Mucosa of gallbladder (tissue), 1 donor: Measurements from ENCODE around the gene TTLL12. TPM values are rescaled to one million over a fixed set of nuclear protein-coding genes. Genes with fewer than 3 reads are reported as not detected.
A peak's percentile ranks its signal among the peaks of the same experiment; 100 is the strongest.

Source experiments
- DNase-seq: peaks from one replicate; pipeline ENCODE4 v3.0.0-alpha.2; 2020; ENCODE audit warnings: low spot score
- total RNA-seq: library from RNA; stranded (reverse); gene quantifications from one replicate; pipeline ENCODE4 v1.2.1, GENCODE V29; 2021
- donor health status: DM: no; HTN: no; CAD: no.

The TTLL12 gene
- total RNA-seq, 1 donor from 2014 or later: 105 TPM

DNA sequence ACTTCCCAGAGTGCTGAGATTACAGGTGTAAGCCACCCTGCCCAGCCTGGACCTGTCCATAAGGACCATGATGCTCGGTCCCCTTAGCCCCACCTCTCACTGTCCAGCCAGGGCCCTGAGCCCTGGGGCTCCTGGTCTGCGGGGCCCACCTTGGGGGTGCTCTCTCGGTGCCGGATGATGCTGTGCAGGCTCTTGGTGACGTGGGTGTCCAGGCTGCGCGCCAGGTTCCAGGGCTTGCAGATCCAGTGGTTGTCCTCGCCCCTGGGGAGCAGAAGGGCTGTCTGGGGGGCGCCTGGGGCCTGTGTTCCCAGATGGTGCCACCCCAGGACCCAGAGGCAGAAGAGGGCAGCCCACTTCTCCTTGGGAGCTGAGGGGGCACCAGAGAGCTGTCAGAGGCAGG lies 13.4 kb downstream of the TTLL12 start:
- no peak for DNase-seq

DNA sequence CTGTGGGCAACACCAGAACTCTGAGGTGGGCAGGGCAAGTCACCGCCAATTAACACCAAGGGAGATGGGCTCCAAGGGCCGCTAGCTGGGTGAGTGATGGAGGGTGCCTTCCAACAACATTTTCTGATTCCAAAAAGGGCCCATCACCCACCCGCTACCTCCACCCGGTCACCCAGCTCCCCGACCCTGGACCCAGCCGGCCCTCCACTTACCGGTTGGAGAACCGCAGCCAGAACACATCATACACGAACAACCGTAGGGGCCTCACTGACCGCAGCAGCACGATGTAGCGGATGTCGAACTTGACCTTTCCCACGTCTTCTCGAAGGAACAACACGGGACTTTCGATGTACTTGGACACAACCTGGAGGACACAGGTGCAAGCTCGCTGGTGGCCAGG lies 14.7 kb downstream of the TTLL12 start:
- DNase-seq: no peak

DNA sequence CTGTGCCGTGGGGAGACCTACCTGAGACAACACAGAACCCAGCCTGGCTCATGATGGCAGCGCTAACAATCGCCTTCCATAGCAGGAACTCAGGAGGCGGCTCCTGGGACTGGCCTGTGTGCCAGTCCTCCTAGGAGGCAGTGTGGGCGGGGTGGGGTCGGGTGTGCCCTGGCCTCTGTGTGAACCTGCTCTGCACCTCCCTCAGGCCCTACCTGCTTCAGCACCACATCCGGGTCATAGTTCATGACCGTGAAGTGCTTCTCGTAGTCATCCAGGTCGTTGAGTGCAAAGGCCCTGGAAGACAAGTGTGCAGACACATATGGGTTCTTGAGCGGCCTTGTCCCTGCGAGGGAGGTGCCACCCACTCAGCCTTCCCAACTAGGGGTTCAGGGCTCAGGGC lies 15.3 kb downstream of the TTLL12 start:
- peak; percentile 58 for DNase-seq

DNA sequence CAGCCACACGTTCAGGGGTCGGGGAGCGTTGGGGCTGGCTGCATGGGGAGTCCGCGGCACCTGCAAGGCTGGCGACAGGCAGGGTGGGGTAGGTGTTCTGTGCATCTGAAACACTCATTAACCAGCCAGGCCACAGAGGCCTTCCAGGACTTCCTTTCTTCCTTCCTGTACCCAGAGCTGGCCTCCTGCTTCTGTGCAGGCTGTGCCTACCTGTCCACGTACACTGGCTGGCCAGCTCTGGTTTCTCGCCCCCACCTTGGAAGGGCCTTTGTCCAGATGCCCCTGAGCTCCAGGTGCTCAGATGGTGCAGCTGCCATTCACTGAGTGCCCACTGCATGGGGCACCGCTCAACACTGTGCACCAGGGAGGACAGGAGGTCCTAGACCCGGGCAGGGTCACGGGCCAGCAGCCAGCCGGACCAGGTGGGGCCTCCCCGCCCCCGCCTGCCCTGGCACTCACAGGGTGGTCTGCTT lies 15.9 kb downstream of the TTLL12 start:
- DNase-seq: peak; percentile 54

DNA sequence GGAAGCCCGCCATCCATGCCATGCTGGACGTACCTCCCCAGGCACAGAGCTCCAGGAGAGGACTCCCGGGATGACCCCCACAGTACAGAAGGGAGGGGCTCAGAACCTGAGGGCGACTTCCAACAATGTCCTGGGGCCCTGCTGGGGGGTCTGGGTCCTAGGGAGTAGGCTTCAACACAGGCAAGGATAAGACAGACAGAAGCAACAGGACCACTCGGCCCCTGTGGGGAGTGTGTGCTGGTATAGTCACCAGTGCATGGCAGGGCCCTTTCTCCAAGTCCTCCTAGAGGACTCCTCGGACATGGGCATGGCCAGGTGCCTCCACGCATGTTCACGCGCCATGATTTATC lies 16.8 kb downstream of the TTLL12 start:
- no peak for DNase-seq

DNA sequence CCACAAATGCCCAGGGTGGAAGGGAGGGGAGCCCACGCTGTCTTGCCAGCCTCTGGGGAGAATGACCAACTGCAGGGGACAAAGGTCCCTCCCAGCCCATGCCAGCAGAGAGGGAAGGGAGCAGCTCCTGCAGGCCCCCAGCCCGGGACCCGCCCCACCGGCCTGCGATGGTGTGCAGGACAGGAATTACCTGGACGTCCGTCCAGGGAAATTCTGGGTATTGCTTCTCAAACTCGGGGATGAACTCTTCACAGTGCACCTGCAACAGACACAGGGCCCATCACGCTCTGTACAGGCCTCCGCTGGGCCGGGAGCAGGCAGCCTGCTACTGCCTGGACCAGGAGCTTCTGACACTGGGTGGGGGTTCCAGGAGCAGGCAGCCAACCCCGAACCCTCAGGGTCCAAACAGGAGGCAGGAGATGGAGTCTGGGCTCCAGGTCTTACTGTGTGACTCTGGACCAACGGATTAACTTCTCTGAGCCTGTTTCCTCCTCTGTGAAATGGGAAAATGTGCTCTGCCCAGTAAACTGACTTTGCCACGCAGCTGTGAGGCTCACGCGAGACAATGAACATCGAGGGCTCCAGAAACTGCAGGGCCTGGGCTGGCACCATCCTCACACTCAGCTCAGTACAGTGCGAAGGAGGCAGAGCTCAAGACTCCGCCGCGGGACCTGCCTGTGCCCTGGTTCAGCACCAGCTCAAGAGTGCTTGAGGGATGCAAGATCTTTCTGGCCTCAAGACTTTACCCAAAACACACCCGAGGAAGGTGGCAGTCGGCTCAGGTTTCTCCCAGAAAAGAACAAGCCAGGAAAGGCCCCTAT lies 17.4 kb downstream of the TTLL12 start:
- DNase-seq: no peak

DNA sequence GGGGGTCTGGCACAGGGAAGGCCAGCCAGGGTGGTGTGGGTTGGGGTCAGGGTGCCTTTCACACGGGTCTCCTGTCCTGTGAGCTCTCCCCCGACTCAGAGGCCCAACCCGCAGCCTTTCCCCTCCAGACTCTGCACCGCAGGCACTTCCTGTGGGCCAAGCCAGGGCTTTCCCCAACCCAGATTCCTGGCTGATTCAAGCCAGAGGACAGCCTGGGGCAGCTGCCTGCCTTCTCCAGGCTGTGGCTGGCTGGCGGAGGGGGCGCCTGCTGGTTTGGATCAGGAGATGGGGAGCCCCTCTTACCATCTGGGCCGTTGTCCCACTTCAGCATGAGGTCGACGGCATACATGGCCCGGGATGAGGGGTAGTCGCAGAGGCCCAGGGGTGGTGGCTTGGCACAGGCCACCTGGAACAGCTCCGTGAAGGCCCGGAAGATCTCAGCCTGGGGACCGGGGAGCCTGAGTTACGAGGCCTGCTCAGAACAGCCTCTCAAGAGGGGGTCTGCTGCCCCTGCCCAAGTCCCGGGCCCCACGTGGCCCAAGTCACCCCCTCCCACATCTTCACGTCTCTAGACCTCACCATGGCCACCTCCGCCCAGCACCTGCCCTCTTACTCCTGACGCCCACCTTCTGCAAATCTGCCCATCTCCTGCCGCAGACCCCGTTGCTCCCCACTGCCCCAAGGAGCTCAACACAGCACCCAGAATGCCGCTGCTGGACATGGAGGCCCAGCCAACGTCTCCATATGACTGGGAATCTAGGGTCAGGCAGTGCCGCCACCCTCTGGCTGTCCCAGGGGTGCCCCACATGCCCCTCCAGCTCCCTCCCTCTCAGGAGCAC lies 18.2 kb downstream of the TTLL12 start:
- DNase-seq: no peak

DNA sequence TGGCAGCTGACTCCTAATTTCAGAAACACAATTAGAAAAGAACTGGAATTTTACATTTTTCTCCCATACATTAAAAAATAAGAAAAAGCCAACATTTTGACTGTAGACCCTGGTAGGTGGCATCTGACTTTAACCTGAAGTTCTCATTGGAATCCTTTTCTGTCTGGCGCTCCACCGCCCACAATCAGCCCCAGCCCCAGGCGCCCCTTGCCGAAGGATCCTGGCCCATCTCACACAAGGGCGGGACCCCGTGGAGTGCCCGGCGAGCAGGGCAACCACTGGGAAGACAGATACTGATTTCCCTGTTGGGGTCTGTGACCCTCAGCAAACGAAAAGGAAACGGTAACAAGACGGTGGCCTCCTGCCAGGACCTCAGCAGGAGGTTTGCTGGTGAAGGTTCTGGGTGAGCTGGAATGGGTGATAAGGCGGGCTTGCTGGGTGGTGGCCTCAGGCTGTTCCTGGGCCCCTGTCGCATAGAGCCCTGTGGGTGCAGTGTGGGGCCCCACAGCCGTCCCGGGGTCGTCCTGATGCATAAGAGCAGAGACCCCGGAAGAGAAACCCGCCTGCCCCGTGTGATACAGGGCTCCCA lies 19.8 kb downstream of the TTLL12 start:
- DNase-seq: no peak

DNA sequence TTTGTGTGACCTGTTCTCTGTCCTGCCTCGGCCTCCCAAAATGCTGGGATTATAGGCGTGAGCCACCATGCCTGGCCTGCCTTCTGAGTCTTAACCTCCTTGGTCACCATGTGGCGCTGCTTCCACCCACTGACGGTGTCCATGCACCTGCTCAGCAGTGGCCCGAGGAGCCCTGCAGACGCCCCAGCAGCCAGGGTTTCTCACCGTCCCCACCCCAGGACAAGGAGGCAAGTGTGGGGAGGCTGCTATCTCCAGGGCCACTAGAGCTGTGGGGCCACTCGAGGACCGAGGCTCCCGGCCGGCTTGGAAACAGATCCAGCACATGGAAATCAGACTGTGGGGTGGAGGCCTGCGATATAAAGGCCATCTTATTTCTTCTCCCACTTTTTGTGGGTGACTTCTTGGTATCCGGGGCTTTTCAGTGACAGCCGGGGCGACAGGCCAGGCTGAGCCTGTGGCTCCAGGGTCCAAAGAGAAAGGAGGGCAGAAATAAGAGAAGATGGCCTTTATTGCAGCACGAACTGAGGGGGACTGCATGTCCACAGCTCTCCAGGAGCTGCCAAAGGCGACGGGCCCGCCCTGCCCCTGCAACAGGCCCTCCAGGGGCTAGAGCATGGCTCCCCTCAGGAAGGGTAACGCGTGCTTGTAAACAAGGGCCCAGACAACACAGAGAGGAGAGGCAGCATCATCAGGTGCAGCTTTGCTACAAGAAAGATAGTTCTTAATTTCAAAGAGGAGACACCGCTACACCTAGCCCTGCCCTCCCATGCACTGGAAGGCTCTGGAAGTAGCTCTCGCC lies 20.6 kb downstream of the TTLL12 start:
- no peak for DNase-seq

DNA sequence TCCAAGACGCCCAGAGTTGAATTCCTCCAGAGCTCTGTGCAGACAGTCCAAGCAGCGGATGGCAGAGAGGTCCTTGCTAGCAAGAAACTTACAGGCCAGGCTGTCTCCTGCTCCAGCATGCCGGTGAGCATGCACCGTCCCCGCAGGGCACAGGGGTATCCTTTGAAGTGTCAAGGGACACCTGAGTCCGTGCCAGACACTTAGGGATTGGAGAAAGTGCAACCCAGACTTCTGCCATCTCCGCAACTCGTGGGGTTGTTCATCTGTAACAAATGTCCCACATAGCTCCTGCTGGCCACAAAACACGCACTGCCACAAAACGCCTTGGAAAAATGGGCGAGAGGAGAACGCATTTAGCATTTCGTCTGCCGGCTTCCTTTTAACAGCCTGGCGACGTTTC lies 22.3 kb downstream of the TTLL12 start:
- DNase-seq: no peak

DNA sequence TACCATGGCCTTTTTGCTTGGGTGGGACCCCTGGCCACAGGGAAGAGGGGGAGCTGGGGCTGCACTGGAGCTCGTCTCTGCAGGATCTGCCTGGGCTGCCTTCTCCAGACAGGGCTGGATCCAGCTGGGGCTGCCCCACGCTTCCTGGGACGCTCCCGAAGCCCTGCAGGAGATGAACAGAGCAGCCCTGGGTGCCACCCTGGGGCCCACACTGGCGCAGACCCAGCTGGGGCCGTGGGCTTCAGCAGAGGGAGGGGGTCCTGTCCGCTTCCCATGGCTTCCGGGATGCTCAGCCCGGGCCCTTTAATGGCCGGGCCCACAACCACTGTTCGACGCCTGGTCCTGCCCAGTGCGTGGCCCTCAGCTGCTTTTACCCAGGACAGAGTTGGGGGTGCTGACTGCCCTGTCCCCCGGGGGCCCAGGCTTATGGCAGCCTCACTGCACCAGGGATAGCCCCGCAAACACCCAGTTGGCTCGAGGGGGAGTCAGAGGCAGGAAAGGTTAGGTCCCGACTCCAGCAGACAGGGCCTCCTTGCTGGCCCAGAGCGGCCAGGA lies 23.6 kb downstream of the TTLL12 start:
- DNase-seq: no peak

DNA sequence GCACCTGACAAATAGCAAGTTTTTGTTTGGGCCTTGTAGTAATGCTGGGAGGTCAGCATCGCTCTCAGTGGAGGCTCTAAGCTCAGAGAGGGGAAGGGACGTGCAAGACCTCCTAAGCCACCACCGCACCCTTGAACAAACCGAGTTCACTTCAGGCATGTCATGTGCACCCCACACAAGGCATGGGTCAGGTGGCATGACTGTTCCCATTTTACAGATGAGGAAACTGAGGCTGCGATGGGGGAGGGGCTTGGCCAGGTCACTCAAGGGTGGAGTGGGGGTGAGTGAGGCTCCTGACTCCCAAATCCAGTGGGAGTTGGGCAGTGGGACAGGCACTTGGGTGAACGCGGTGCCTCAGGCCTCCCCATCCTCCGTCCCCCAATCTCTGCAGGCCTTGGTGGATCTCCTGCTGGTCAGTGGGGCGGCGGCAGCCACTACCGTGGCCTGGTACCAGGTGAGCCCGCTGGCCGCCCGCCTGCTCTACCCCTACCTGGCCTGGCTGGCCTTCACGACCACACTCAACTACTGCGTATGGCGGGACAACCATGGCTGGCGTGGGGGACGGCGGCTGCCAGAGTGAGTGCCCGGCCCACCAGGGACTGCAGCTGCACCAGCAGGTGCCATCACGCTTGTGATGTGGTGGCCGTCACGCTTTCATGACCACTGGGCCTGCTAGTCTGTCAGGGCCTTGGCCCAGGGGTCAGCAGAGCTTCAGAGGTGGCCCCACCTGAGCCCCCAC lies 24.4 kb downstream of the TTLL12 start:
- DNase-seq: no peak

DNA sequence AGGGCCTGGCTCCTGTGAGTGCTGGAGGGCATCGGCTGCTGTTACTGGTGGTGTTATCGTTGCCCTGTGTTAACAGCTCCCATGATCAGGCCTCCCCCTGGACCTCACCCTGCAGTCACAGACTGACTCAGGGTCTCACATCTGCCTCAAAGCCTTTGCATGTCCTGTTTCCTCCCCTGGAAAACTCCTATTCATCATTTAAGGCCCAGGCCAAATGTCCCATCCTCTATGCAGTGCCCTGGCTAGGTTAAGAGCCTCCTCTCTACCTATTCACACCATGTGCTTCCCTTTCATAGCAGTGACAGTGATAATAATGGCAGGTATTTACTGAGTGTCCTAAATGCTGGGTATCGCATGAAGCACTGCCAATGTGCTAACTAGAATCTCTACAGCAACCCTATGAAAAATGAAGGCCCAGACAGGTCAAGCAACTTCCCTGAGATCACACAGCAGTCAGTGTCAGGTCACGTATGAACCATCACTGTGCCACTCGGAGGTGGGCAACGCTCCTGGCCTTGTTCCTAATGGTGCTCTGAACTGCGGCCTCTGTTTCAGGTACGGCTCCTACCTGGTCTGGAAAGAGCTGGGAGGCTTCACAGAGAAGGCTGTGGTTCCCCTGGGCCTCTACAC lies 26.3 kb downstream of the TTLL12 start:
- no peak for DNase-seq

DNA sequence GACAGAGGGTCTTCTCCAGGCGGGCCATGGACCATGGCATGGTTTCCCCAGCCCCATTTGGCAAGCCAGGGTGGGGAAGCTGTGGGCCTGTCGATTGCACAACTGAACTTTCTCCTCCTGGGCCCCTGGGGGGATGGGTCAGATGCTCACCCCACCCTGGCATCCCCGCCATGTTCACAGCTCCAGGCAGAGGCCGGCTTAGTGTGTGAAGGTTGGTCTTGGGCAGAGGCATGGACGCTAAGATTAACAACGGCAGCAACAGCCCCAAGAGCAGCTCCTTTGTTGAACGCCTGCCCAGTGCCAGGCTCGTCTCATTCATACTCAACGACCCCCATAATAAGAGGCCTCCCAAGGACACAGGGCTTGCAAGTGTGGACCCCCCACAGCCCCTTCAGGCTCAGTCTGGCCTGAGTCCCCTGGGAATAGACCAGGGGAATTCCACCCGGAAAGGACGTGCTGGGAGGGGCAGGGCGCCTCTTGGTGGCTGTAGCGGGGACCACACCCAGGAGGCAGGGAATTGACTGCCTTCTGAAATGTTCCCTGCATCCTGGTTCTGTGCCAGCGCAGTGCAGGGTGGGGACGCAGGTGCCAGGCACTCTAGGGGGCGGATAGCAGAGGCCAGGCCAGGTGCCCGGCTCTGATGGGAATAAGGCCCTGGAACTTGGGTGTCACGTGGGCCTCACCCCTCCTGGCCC lies 27.3 kb downstream of the TTLL12 start:
- DNase-seq: peak; percentile 93

DNA sequence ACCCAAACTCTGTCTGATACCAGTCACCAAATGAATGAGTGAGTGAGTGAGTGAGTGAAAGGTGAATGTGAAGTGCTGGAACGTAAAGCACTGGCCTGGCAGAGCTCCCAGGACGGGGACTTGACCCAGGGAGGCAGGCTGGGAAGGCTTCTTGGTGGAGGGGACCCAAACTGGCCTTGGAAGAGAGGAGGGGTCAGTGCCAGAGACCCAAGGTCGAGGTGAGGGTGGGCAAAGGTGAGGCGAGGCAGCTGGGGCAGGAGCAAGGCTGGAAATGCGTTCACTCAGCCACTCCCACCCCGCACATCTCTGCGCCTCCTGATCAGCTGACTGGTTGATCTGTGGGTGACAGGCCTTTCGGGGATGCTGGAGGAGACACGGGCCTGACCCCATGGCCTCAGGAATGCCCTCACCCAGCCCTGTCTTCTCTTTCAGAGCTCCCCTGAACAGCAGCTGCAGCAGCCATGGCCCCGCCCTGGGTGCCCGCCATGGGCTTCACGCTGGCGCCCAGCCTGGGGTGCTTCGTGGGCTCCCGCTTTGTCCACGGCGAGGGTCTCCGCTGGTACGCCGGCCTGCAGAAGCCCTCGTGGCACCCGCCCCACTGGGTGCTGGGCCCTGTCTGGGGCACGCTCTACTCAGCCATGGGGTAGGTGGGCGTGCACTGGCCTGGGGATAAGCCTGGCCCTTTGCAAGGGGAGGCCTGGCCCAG lies 28.0 kb downstream of the TTLL12 start:
- no peak for DNase-seq

DNA sequence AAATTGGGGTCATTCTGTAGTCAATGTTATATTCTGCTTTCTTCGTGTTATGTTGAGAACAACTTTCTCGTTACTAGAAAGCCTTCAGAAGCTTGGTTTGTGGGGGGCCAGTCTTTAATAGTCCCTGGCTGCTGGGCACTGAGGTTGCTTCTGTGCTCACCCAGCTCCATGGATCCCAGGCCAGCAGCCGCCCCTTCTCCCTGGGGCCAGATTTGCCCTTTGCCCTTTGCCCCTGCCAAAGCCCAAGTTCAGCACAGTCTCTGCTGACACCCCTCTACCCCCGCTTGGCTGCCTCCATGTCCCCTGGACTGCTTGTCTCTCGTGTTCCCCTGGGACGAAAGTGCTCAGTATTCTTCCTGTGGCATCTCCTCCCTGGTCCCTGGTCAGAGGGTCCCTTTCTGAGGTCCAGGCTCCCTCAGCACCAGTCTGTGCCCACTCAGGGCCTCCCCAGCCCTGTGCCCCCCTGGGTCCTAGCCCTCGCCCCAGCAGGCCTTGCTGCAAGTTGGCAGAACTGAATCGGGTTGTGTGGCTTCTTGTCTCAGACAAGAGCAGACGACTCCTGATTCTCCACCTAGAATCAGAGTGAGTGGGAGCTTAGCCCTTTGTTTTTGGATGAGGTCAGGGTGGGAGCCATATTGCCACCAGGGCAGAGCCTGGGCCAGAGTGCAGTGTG lies 28.9 kb downstream of the TTLL12 start:
- DNase-seq: no peak

DNA sequence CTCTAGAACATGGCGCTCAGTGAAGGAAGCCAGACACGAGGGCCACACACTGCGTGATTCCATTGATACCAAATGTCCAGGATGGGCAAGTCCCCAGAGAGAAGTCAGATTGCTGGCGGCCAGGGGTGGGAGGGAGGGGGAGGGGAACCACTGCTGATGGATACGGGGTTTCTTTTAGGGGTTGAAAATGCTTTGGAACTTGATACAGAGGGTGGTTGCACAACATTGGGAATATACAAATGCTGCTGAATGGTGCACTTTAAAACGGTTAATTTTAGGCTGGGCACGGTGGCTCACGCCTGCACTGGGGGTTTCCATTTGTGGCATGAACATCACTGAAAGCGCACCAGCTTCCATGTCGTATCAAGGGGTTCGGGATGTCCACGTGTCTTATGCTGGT lies 30.5 kb downstream of the TTLL12 start:
- DNase-seq: no peak

DNA sequence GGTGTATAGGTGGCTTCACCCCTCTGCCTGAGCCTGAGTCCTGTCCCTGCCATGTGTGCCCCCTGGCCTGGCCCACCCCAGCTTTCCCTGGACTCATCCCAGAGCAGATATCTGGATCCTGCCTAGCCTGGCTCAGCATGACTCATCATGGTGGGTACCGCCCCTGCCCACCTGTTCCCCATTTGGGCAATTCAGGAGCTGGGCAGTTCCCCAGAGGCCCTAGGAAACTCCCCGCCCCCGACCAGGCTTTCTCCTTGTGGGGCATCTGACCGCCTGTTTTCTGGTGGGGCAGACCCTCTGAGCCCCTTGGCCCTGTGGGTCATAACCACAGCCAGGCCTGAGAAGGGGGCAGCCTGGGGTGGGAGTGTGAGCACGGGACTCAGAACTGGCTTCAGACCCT lies 31.1 kb downstream of the TTLL12 start:
- no peak for DNase-seq
